ENCODE results near the gene PLRG1. TPM values are rescaled to one million over a fixed set of nuclear protein-coding genes. Genes with fewer than 3 reads are reported as not detected.

PLRG1 gene
- polyA plus RNA-seq, 1 donor from 2014 or later, result 133 TPM

GRCh38 chr4:154593868-154594267 lies 43.7 kb upstream of the PLRG1 start:
- no peak overlapping the region for H3K4me2 ChIP-seq (ENCODE audit: low read length)
- no peak overlapping the region for H3K9ac ChIP-seq (ENCODE audit: low read length)
- no peaks in the 10 kb centered on the region for H3F3A ChIP-seq (ENCODE audit: insufficient read depth, low read length, poor library complexity, severe bottlenecking)
- no peaks in the 10 kb centered on the region for H3K36me3 ChIP-seq (ENCODE audit: insufficient read depth, low read length)
- H3K4me3 ChIP-seq (ENCODE audit: low read length), result no peak overlapping the region
- no peak overlapping the region for H3K27ac ChIP-seq (ENCODE audit: low read length)
- no peaks in the 10 kb centered on the region for H3K9me3 ChIP-seq (ENCODE audit: low read length)
- no peaks in the 10 kb centered on the region for H3K79me2 ChIP-seq (replicated peaks; ENCODE audit: insufficient read depth, low read length)
- H2AFZ ChIP-seq (ENCODE audit: low read depth, low read length), result no peak overlapping the region
- TF ChIP-seq REST (IDR thresholded peaks at IDR 0.05; ENCODE audit: borderline replicate concordance) (no peak), EP300 (conservative IDR thresholded peaks at IDR 0.05; ENCODE audit: poor library complexity, severe bottlenecking) (no peak)
- no peaks in the 10 kb centered on the region for H3K9me2 ChIP-seq (ENCODE audit: insufficient read depth, low read length)
- no peaks in the 10 kb centered on the region for H4K20me1 ChIP-seq (ENCODE audit: insufficient read depth)
- H3K27me3 ChIP-seq (ENCODE audit: insufficient read depth, low read depth, low read length), result no peaks in the 10 kb centered on the region

- H3K9ac ChIP-seq (ENCODE audit: low read length), result no peak overlapping the region
- no peaks in the 10 kb centered on the region for H3K27me3 ChIP-seq (ENCODE audit: insufficient read depth, low read depth, low read length)
- TF ChIP-seq TAF1 (IDR thresholded peaks at IDR 0.05; ENCODE audit: low read depth) (no peak), RAD21 (conservative IDR thresholded peaks at IDR 0.05) (no peak), CTCF (IDR thresholded peaks at IDR 0.05; ENCODE audit: poor library complexity, severe bottlenecking) (no peak), MXI1 (conservative IDR thresholded peaks at IDR 0.05; ENCODE audit: poor library complexity, severe bottlenecking) (no peak), EP300 (conservative IDR thresholded peaks at IDR 0.05; ENCODE audit: poor library complexity, severe bottlenecking) (no peak), SMC3 (conservative IDR thresholded peaks at IDR 0.05; ENCODE audit: poor library complexity) (no peak), EZH2 (IDR thresholded peaks at IDR 0.05; ENCODE audit: borderline replicate concordance, insufficient read depth, low read length, poor library complexity, severe bottlenecking) (no peak), POLR2AphosphoS5 (IDR thresholded peaks at IDR 0.05) (no peak), REST (IDR thresholded peaks at IDR 0.05; ENCODE audit: borderline replicate concordance) (no peak)
- no peak overlapping the region for H3K27ac ChIP-seq (ENCODE audit: low read length)
- H3K9me3 ChIP-seq (ENCODE audit: low read length), result no peaks in the 10 kb centered on the region
- H2AFZ ChIP-seq (ENCODE audit: low read depth, low read length), result no peak overlapping the region
- no peaks in the 10 kb centered on the region for H3F3A ChIP-seq (ENCODE audit: insufficient read depth, low read length, poor library complexity, severe bottlenecking)
- H3K4me2 ChIP-seq (ENCODE audit: low read length), result no peak overlapping the region
- no peaks in the 10 kb centered on the region for H3K79me2 ChIP-seq (replicated peaks; ENCODE audit: insufficient read depth, low read length)
- H3K36me3 ChIP-seq (ENCODE audit: insufficient read depth, low read length), result no peaks in the 10 kb centered on the region
- H4K20me1 ChIP-seq (ENCODE audit: insufficient read depth), result no peaks in the 10 kb centered on the region
- H3K9me2 ChIP-seq (ENCODE audit: insufficient read depth, low read length), result no peaks in the 10 kb centered on the region
- no peak overlapping the region for H3K4me3 ChIP-seq (ENCODE audit: low read length)
Observed at GRCh38 chr4:154591890-154592289, 41.7 kb upstream of the PLRG1 start.

Measured in neural cell (in vitro differentiated cells).